Vagina (tissue), 2 donors: Measurements from ENCODE around the gene SAMMSON. TPM values are rescaled to one million over a fixed set of nuclear protein-coding genes. Genes with fewer than 3 reads are reported as not detected.

ENCODE experiments used
- DNase-seq, 2 donors: peaks; one replicate each; pipeline ENCODE4 v3.0.0-alpha.2; 2017; ENCODE audit errors: extremely low spot score in 2 of 2
- H3K27ac ChIP-seq: fragments of 200-600 bp; sonication (generic); one replicate; pipeline ENCODE4 v1.5.1; 2019
- H3K27me3 ChIP-seq: fragments of 200-600 bp; sonication (generic); one replicate; pipeline ENCODE4 v1.5.1; 2019
- H3K36me3 ChIP-seq, 2 donors: fragments of 200-600 bp; sonication (generic); one replicate each; pipeline ENCODE4 v1.5.1; 2017 to 2019
- H3K4me1 ChIP-seq: fragments of 200-600 bp; sonication (generic); one replicate; pipeline ENCODE4 v1.5.1; 2019
- H3K4me3 ChIP-seq, 2 donors: fragments of 200-600 bp; sonication (generic); 1 replicate in 1 of 2; 2 replicates in 1 of 2; pipeline ENCODE4 v1.5.1; 2016 to 2019
- H3K9me3 ChIP-seq: fragments of 200-600 bp; sonication (generic); one replicate; pipeline ENCODE4 v1.5.1; 2019
- POLR2A ChIP-seq, 2 donors: fragments of 450-650 bp; IDR thresholded peaks; one replicate each; pipeline ENCODE4 v1.6.1; 2017; ENCODE audit warnings: antibody characterized with exemption in 2 of 2, mild to moderate bottlenecking in 2 of 2, moderate library complexity in 2 of 2
- POLR2AphosphoS5 ChIP-seq, 2 donors: sonication (generic); formaldehyde crosslinking; IDR thresholded peaks; one replicate each; pipeline ENCODE4 v1.9.0; 2017; ENCODE audit warnings: antibody characterized with exemption in 2 of 2, mild to moderate bottlenecking in 2 of 2, low read depth in 1 of 2; ENCODE audit not compliant: insufficient read depth in 1 of 2
- intact Hi-C: fragments of 100-400 bp; cut with DNase I; formaldehyde crosslinking; loops from one replicate; pipeline ENCODE4 v1.15.1; 2023
- total RNA-seq: library from RNA; depleted of rRNA; stranded (reverse); fragments of >200 nt; gene quantifications from one replicate; pipeline ENCODE4 v1.2.3, GENCODE V29; 2016
- TF ChIP-seq, protein P1 (sequence below), 3 experiments: fragments of 450-650 bp in 2 of 3; fragments of 200-600 bp in 1 of 3; sonication (generic) in 1 of 3; IDR thresholded peaks; one replicate each; pipeline ENCODE4 v1.5.1; 2017 to 2019; ENCODE audit warnings: antibody characterized with exemption in 3 of 3, mild to moderate bottlenecking in 2 of 3, moderate library complexity in 2 of 3

Gene SAMMSON
- total RNA-seq, 1 donor from 2014 or later = not detected

GRCh38 chr3:70028361-70028760, 28.8 kb downstream of the SAMMSON start:
- no peak for TF ChIP-seq POLR2AphosphoS5 (IDR thresholded peaks at IDR 0.05; ENCODE audit: insufficient read depth in 1 of 2, low read depth in 1 of 2)
- no peak for TF ChIP-seq POLR2A (IDR thresholded peaks at IDR 0.05)
- TF ChIP-seq, protein P1, sequence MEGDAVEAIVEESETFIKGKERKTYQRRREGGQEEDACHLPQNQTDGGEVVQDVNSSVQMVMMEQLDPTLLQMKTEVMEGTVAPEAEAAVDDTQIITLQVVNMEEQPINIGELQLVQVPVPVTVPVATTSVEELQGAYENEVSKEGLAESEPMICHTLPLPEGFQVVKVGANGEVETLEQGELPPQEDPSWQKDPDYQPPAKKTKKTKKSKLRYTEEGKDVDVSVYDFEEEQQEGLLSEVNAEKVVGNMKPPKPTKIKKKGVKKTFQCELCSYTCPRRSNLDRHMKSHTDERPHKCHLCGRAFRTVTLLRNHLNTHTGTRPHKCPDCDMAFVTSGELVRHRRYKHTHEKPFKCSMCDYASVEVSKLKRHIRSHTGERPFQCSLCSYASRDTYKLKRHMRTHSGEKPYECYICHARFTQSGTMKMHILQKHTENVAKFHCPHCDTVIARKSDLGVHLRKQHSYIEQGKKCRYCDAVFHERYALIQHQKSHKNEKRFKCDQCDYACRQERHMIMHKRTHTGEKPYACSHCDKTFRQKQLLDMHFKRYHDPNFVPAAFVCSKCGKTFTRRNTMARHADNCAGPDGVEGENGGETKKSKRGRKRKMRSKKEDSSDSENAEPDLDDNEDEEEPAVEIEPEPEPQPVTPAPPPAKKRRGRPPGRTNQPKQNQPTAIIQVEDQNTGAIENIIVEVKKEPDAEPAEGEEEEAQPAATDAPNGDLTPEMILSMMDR (IDR thresholded peaks at IDR 0.05) = no peak
- DNase-seq = no peak

GRCh38 chr3:70038693-70039092, 39.2 kb downstream of the SAMMSON start:
- Histone ChIP-seq H3K36me3 (no peaks in the 10 kb centered on the region), H3K4me3 (no peak overlapping the region), H3K27me3 (no peaks in the 10 kb centered on the region), H3K27ac (no peak overlapping the region), H3K9me3 (no peaks in the 10 kb centered on the region), H3K4me1 (no peaks in the 10 kb centered on the region)
- no peak for TF ChIP-seq POLR2A (IDR thresholded peaks at IDR 0.05)
- TF ChIP-seq, protein P1 (IDR thresholded peaks at IDR 0.05) = no peak
- no peak for TF ChIP-seq POLR2AphosphoS5 (IDR thresholded peaks at IDR 0.05; ENCODE audit: insufficient read depth in 1 of 2, low read depth in 1 of 2)
- intact Hi-C loops = no loop called here
- DNase-seq = no peak

More at GRCh38 chr3:70028361-70028760, 28.8 kb downstream of the SAMMSON start:
- Histone ChIP-seq H3K27ac (no peak overlapping the region), H3K27me3 (no peaks in the 10 kb centered on the region), H3K4me3 (no peak overlapping the region), H3K36me3 (no peaks in the 10 kb centered on the region), H3K4me1 (no peaks in the 10 kb centered on the region), H3K9me3 (no peaks in the 10 kb centered on the region)
- intact Hi-C loops = no loop called here

DNA sequence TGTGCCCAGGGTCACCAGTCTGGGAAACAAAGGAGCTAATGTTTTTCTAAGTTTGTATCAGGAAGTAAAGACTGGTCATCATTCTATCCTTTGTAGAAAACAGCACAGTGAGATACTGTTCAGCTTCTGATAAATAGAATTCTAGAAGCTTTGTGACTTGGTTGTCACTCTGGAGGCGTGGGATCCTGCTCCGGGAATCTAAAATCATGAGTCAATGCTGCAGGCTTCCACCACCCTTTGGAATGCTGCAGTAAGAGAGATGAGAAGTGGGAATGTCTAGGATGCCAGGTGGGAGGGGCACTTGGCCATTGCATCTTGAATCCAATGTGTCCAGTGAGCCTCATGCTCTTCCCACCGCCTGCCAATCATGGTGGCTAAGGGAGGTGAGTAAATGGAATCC, 40.9 kb downstream of the SAMMSON start:
- no peak for TF ChIP-seq POLR2A (IDR thresholded peaks at IDR 0.05)
- no peak for TF ChIP-seq POLR2AphosphoS5 (IDR thresholded peaks at IDR 0.05; ENCODE audit: insufficient read depth in 1 of 2, low read depth in 1 of 2)
- TF ChIP-seq, protein P1 (IDR thresholded peaks at IDR 0.05) = no peak
- Histone ChIP-seq H3K36me3 (no peaks in the 10 kb centered on the region), H3K4me1 (no peaks in the 10 kb centered on the region), H3K4me3 (no peak overlapping the region), H3K27ac (no peak overlapping the region), H3K9me3 (no peaks in the 10 kb centered on the region), H3K27me3 (no peaks in the 10 kb centered on the region)
- DNase-seq = no peak
- intact Hi-C loops = no loop called here

DNA sequence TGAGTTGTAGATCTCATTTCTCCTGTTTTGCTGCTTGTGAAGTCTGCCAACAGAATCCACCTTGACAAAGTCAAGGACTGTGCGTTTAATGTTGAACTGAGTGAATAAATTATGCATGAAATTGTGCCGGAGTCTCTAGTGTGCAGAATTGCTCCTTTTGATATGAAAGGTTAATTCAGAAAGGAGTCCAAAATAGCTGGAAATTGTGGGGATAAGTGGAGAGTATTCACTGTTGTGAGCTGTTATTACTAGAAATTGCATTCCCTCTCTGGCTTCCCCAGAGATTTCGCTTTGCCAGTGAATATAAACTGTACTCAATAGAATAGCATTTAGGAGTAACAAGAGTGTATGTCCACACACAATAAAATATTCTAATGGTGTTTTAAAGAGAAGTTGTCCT, 43.1 kb downstream of the SAMMSON start:
- intact Hi-C loops = no loop called here
- TF ChIP-seq POLR2A (IDR thresholded peaks at IDR 0.05) = no peak
- TF ChIP-seq, protein P1 (IDR thresholded peaks at IDR 0.05) = no peak
- TF ChIP-seq POLR2AphosphoS5 (IDR thresholded peaks at IDR 0.05; ENCODE audit: insufficient read depth in 1 of 2, low read depth in 1 of 2) = no peak
- H3K4me3 ChIP-seq = no peak overlapping the region
- DNase-seq = no peak
- no peaks in the 10 kb centered on the region for H3K27me3 ChIP-seq
- no peaks in the 10 kb centered on the region for H3K9me3 ChIP-seq
- H3K4me1 ChIP-seq = no peaks in the 10 kb centered on the region
- H3K27ac ChIP-seq = no peak overlapping the region
- no peaks in the 10 kb centered on the region for H3K36me3 ChIP-seq

DNA sequence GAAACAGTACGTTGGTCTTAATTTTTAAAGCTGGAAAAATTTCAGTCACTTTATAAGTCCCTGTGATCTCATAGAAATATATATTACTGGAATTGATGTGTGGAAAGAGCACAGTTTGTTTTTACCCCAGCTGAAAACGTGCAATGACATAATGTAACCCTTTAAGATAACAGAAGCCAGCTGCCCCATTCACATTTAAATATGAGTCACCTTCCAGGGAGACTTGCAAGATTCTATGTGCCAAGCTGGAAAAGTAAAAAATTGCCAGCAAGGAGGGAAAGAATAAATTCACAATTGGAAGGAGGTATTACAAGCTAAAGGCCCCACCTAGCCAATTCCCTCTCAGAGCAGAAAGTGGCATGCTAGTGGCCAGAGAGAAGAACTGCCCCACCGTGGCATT, 50.2 kb downstream of the SAMMSON start:
- H3K9me3 ChIP-seq = no peaks in the 10 kb centered on the region
- no peak for TF ChIP-seq POLR2A (IDR thresholded peaks at IDR 0.05)
- TF ChIP-seq, protein P1 (IDR thresholded peaks at IDR 0.05) = no peak
- TF ChIP-seq POLR2AphosphoS5 (IDR thresholded peaks at IDR 0.05; ENCODE audit: insufficient read depth in 1 of 2, low read depth in 1 of 2) = no peak
- H3K27me3 ChIP-seq = no peaks in the 10 kb centered on the region
- no peak for DNase-seq
- no peaks in the 10 kb centered on the region for H3K4me1 ChIP-seq
- H3K36me3 ChIP-seq = no peaks in the 10 kb centered on the region
- intact Hi-C loops = no loop called here
- no peak overlapping the region for H3K27ac ChIP-seq
- H3K4me3 ChIP-seq = no peak overlapping the region
